HEK293 (cell line): ENCODE data around the gene TSPAN9.

Source experiments
- FEZF1 ChIP-seq: fragments of 450-650 bp; formaldehyde crosslinking; IDR thresholded peaks from 2 replicates; pipeline ENCODE4 v1.5.1; 2016; ENCODE audit warnings: missing biosample characterization, missing genetic modification characterization
- GLIS1 ChIP-seq: fragments of 450-650 bp; formaldehyde crosslinking; IDR thresholded peaks from 2 replicates; pipeline ENCODE4 v1.5.1; 2016; ENCODE audit warnings: missing biosample characterization, missing genetic modification characterization
- KLF10 ChIP-seq: fragments of 450-650 bp; IDR thresholded peaks from 2 replicates; pipeline ENCODE4 v1.5.1; 2018; ENCODE audit warnings: missing biosample characterization, mild to moderate bottlenecking, missing genetic modification characterization
- KLF16 ChIP-seq: fragments of 450-650 bp; formaldehyde crosslinking; IDR thresholded peaks from 2 replicates; pipeline ENCODE4 v1.5.1; 2017; ENCODE audit warnings: missing biosample characterization, missing genetic modification characterization
- KLF17 ChIP-seq: fragments of 450-650 bp; formaldehyde crosslinking; IDR thresholded peaks from 2 replicates; pipeline ENCODE4 v1.5.1; 2016; ENCODE audit warnings: missing biosample characterization, missing genetic modification characterization
- KLF7 ChIP-seq: fragments of 450-650 bp; formaldehyde crosslinking; IDR thresholded peaks from 2 replicates; pipeline ENCODE4 v1.5.1; 2016; ENCODE audit warnings: missing biosample characterization, missing genetic modification characterization, borderline replicate concordance
- KLF8 ChIP-seq: fragments of 450-650 bp; formaldehyde crosslinking; IDR thresholded peaks from 2 replicates; pipeline ENCODE4 v1.5.1; 2016; ENCODE audit warnings: missing biosample characterization, missing genetic modification characterization
- OSR2 ChIP-seq: fragments of 450-650 bp; formaldehyde crosslinking; IDR thresholded peaks from 2 replicates; pipeline ENCODE4 v1.5.1; 2016; ENCODE audit warnings: missing biosample characterization, missing genetic modification characterization
- RBAK ChIP-seq: fragments of 450-650 bp; formaldehyde crosslinking; IDR thresholded peaks from 2 replicates; pipeline ENCODE4 v1.5.1; 2016; ENCODE audit warnings: missing biosample characterization, missing genetic modification characterization
- SALL2 ChIP-seq: fragments of 450-650 bp; formaldehyde crosslinking; IDR thresholded peaks from 2 replicates; pipeline ENCODE4 v1.5.0; 2017; ENCODE audit warnings: missing biosample characterization, mild to moderate bottlenecking, missing genetic modification characterization, borderline replicate concordance
- SCRT1 ChIP-seq: fragments of 450-650 bp; formaldehyde crosslinking; IDR thresholded peaks from 2 replicates; pipeline ENCODE4 v1.5.1; 2016; ENCODE audit warnings: missing biosample characterization, missing genetic modification characterization, borderline replicate concordance
- SCRT2 ChIP-seq: fragments of 450-650 bp; formaldehyde crosslinking; IDR thresholded peaks from 2 replicates; pipeline ENCODE4 v1.5.1; 2016; ENCODE audit warnings: missing biosample characterization, missing genetic modification characterization
- SETDB1 ChIP-seq: IDR thresholded peaks from one replicate; pipeline ENCODE4 v1.6.1; 2017; ENCODE audit warnings: mild to moderate bottlenecking, low read length, moderate library complexity, mixed read lengths; ENCODE audit not compliant: insufficient read length
- YY2 ChIP-seq: fragments of 450-650 bp; formaldehyde crosslinking; IDR thresholded peaks from 2 replicates; pipeline ENCODE4 v1.5.1; 2016; ENCODE audit warnings: missing biosample characterization, missing genetic modification characterization
- ZBTB48 ChIP-seq: fragments of 450-650 bp; formaldehyde crosslinking; IDR thresholded peaks from 2 replicates; pipeline ENCODE4 v1.5.1; 2016; ENCODE audit warnings: missing biosample characterization, missing genetic modification characterization
- ZFP37 ChIP-seq: fragments of 450-650 bp; formaldehyde crosslinking; IDR thresholded peaks from 2 replicates; pipeline ENCODE4 v1.5.1; 2016; ENCODE audit warnings: missing biosample characterization, missing genetic modification characterization
- ZIC2 ChIP-seq: fragments of 450-650 bp; formaldehyde crosslinking; IDR thresholded peaks from 2 replicates; pipeline ENCODE4 v1.5.1; 2016; ENCODE audit warnings: missing biosample characterization, missing genetic modification characterization
- ZNF114 ChIP-seq: fragments of 450-650 bp; formaldehyde crosslinking; IDR thresholded peaks from 2 replicates; pipeline ENCODE4 v1.5.0; 2017; ENCODE audit warnings: missing biosample characterization, missing genetic modification characterization
- ZNF148 ChIP-seq: fragments of 450-650 bp; formaldehyde crosslinking; IDR thresholded peaks from 2 replicates; pipeline ENCODE4 v1.5.0; 2017; ENCODE audit warnings: missing biosample characterization, missing genetic modification characterization, borderline replicate concordance
- ZNF2 ChIP-seq: fragments of 450-650 bp; formaldehyde crosslinking; IDR thresholded peaks from 2 replicates; pipeline ENCODE4 v1.5.1; 2016; ENCODE audit warnings: missing biosample characterization, missing genetic modification characterization
- ZNF221 ChIP-seq: fragments of 450-650 bp; formaldehyde crosslinking; IDR thresholded peaks from 2 replicates; pipeline ENCODE4 v1.5.1; 2017; ENCODE audit warnings: missing biosample characterization, missing genetic modification characterization, borderline replicate concordance
- ZNF274 ChIP-seq, 2 experiments: fragments of 200-500 bp in 1 of 2; fragments of 450-650 bp in 1 of 2; sonication (Bioruptor generic) in 1 of 2; formaldehyde crosslinking in 1 of 2; IDR thresholded peaks; 2 replicates each; pipeline versions ENCODE4 v1.5.1 to v1.6.1; 2014 to 2016; ENCODE audit warnings: borderline replicate concordance in 1 of 2, inconsistent platforms in 1 of 2, low read length in 1 of 2, missing biosample characterization in 1 of 2, missing genetic modification characterization in 1 of 2
- ZNF362 ChIP-seq: fragments of 450-650 bp; formaldehyde crosslinking; IDR thresholded peaks from 2 replicates; pipeline ENCODE4 v1.5.1; 2016; ENCODE audit warnings: missing biosample characterization, missing genetic modification characterization
- ZNF391 ChIP-seq: fragments of 450-650 bp; formaldehyde crosslinking; IDR thresholded peaks from 2 replicates; pipeline ENCODE4 v1.5.1; 2016; ENCODE audit warnings: low read depth, missing biosample characterization, missing genetic modification characterization, borderline replicate concordance
- ZNF394 ChIP-seq: fragments of 450-650 bp; formaldehyde crosslinking; IDR thresholded peaks from 2 replicates; pipeline ENCODE4 v1.5.1; 2016; ENCODE audit warnings: missing biosample characterization, missing genetic modification characterization, mild to moderate bottlenecking, moderate library complexity, borderline replicate concordance
- ZNF48 ChIP-seq: fragments of 450-650 bp; formaldehyde crosslinking; IDR thresholded peaks from 2 replicates; pipeline ENCODE4 v1.5.1; 2016; ENCODE audit warnings: missing biosample characterization, missing genetic modification characterization
- ZNF530 ChIP-seq: fragments of 450-650 bp; formaldehyde crosslinking; IDR thresholded peaks from 2 replicates; pipeline ENCODE4 v1.5.1; 2016; ENCODE audit warnings: low read depth, missing biosample characterization, missing genetic modification characterization
- ZNF600 ChIP-seq: fragments of 450-650 bp; formaldehyde crosslinking; IDR thresholded peaks from 2 replicates; pipeline ENCODE4 v1.5.1; 2016; ENCODE audit warnings: missing biosample characterization, missing genetic modification characterization
- ZNF621 ChIP-seq: fragments of 450-650 bp; formaldehyde crosslinking; IDR thresholded peaks from 2 replicates; pipeline ENCODE4 v1.5.1; 2017; ENCODE audit warnings: missing biosample characterization, missing genetic modification characterization
- ZNF639 ChIP-seq: fragments of 450-650 bp; formaldehyde crosslinking; IDR thresholded peaks from 2 replicates; pipeline ENCODE4 v1.5.1; 2016; ENCODE audit warnings: missing biosample characterization, missing genetic modification characterization
- ZNF670 ChIP-seq: fragments of 450-650 bp; formaldehyde crosslinking; IDR thresholded peaks from 2 replicates; pipeline ENCODE4 v1.5.1; 2016; ENCODE audit warnings: missing biosample characterization, missing genetic modification characterization, low read depth
- ZNF768 ChIP-seq: fragments of 450-650 bp; formaldehyde crosslinking; IDR thresholded peaks from 2 replicates; pipeline ENCODE4 v1.5.1; 2018; ENCODE audit warnings: missing biosample characterization, mild to moderate bottlenecking, missing genetic modification characterization
- ZNF837 ChIP-seq: fragments of 450-650 bp; formaldehyde crosslinking; IDR thresholded peaks from 2 replicates; pipeline ENCODE4 v1.5.1; 2016; ENCODE audit warnings: missing biosample characterization, missing genetic modification characterization
- ZSCAN23 ChIP-seq: fragments of 450-650 bp; formaldehyde crosslinking; IDR thresholded peaks from 2 replicates; pipeline ENCODE4 v1.5.1; 2016; ENCODE audit warnings: missing biosample characterization, missing genetic modification characterization

Gene TSPAN9

GRCh38 chr12:3299929-3300832, 223.0 kb downstream of the TSPAN9 start (continued):
- no peak for TF ChIP-seq ZNF621 (tag by site-specific recombination)
- no peak for TF ChIP-seq ZNF837 (tag by site-specific recombination)
- TF ChIP-seq KLF16 (tag by site-specific recombination): 0 out of 2 replicates have a peak, but pooled peaks have one; percentile 36
- 0 out of 2 replicates have a peak, but pooled peaks have one; percentile 6 for TF ChIP-seq ZBTB48 (tag by site-specific recombination)
- no peak for TF ChIP-seq SALL2 (tag by site-specific recombination)
- no peak for TF ChIP-seq ZNF670 (tag by site-specific recombination)
- TF ChIP-seq GLIS1 (tag by site-specific recombination): peak; percentile 71
- no peak for TF ChIP-seq ZNF639 (tag by site-specific recombination)
- 0 out of 2 replicates have a peak, but pooled peaks have one; percentile 50 for TF ChIP-seq ZNF391 (tag by site-specific recombination)
- TF ChIP-seq ZSCAN23 (tag by site-specific recombination): no peak
- no peak for TF ChIP-seq ZNF48 (tag by site-specific recombination)
- TF ChIP-seq ZNF362: peak; percentile 99
- TF ChIP-seq RBAK: no peak
- no peak for TF ChIP-seq ZNF221 (tag by site-specific recombination)
- no peak for TF ChIP-seq ZNF114 (tag by site-specific recombination)
- no peak for TF ChIP-seq SCRT1 (tag by site-specific recombination)
- TF ChIP-seq SCRT2: no peak
- no peak; the same call in none of the 2 replicates for TF ChIP-seq KLF17 (tag by site-specific recombination)
- TF ChIP-seq ZNF530 (tag by site-specific recombination): no peak
- no peak for TF ChIP-seq ZNF274 (IDR thresholded peaks at IDR 0.05; ENCODE audit: low read length)
- no peak for TF ChIP-seq ZNF274 (tag by site-specific recombination; IDR thresholded peaks at IDR 0.05; ENCODE audit: borderline replicate concordance)
- no peak for TF ChIP-seq ZNF148 (tag by site-specific recombination)
- TF ChIP-seq ZNF600 (tag by site-specific recombination): peak; percentile 79
- TF ChIP-seq KLF7 (tag by site-specific recombination): no peak
- TF ChIP-seq OSR2: peak; percentile 23; the same call in 1 of the 2 replicates
- TF ChIP-seq KLF8 (tag by site-specific recombination): 0 out of 2 replicates have a peak, but pooled peaks have one; percentile 34
- 0 out of 2 replicates have a peak, but pooled peaks have one; percentile 45 for TF ChIP-seq FEZF1 (tag by site-specific recombination)
- TF ChIP-seq KLF10 (tag by site-specific recombination): peak; percentile 65; the same call in 1 of the 2 replicates
- 0 out of 2 replicates have a peak, but pooled peaks have one; percentile 15 for TF ChIP-seq ZFP37
- peak; percentile 53; the same call in 1 of the 2 replicates for TF ChIP-seq ZNF394
- TF ChIP-seq ZNF768: no peak
- TF ChIP-seq YY2 (tag by site-specific recombination): no peak
- peak; percentile 73 for TF ChIP-seq ZIC2 (tag by site-specific recombination)
- peak; percentile 37; the same call in 1 of the 2 replicates for TF ChIP-seq ZNF2 (tag by site-specific recombination)
- TF ChIP-seq SETDB1: no peak
